Measurements from ENCODE around the gene SLC22A4.

DNA sequence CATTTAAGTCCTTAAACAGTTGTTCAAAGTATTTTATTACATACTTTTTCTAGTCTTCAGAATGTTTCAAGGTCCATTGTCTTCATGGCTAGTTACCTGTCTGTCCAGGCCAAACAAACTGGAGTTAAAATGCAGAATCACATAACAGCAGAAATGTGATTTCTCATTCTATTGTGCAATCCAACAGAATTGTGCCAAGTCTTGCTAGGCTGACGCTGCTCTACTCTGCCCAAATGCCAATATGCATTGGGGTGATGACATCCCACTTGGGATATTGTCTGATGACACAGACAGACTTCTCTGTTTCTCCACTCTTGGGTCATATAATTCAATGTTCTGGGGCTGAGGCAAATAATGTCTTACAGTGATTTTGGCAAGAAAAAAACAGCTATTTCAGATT is 70.1 kb downstream of the SLC22A4 start:
- TF ChIP-seq, protein P1, sequence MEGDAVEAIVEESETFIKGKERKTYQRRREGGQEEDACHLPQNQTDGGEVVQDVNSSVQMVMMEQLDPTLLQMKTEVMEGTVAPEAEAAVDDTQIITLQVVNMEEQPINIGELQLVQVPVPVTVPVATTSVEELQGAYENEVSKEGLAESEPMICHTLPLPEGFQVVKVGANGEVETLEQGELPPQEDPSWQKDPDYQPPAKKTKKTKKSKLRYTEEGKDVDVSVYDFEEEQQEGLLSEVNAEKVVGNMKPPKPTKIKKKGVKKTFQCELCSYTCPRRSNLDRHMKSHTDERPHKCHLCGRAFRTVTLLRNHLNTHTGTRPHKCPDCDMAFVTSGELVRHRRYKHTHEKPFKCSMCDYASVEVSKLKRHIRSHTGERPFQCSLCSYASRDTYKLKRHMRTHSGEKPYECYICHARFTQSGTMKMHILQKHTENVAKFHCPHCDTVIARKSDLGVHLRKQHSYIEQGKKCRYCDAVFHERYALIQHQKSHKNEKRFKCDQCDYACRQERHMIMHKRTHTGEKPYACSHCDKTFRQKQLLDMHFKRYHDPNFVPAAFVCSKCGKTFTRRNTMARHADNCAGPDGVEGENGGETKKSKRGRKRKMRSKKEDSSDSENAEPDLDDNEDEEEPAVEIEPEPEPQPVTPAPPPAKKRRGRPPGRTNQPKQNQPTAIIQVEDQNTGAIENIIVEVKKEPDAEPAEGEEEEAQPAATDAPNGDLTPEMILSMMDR (IDR thresholded peaks at IDR 0.05): no peak
- TF ChIP-seq POLR2A (IDR thresholded peaks at IDR 0.05): no peak
